ENCODE data around the gene PCGF3. TPM values are rescaled to one million over a fixed set of nuclear protein-coding genes. Genes with fewer than 3 reads are reported as not detected.
A peak's percentile ranks its signal among the peaks of the same experiment; 100 is the strongest.

Gene PCGF3
- total and polyA plus RNA-seq, 12 donors = 17.5 to 50.8 (median 21.9) TPM

DNA sequence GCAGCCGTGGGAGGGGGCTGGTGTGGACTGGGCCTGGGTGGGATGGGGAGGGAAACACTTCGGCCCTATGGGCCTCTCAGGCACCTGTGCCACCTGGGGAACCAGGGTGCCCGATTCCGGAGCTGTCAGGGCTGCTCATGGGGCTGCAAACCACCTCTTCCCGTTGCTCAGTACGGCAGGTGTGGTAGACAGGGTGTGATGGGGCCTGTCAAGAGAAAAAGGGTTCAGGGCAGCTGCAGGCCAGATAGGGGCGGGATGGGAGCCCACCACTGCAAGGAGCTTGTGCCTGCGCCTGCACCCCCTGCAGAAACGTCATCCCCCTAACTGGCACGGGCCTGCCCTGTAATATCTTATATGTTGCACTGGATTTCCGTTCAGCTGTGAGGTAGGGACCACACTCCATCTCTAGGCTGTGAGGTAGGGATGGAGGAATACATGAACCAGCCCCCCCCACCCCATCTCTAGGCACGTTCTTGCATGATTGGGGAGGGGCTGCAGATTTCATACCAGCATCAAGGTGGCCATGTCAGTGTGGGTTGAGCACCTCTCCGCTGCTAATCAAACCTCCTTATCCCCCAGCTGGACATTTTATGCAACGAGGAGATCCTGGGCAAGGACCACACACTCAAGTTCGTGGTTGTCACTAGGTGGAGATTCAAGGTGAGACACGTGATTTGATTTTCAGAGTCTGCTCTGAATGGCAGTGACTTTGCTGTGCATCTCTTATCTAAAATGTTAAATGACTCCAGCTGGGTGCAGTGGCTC, 59.0 kb downstream of the PCGF3 start:
- 90 to 96% methylated on average over 16 of the region's 16 CpGs for WGBS, 2 donors
- H3K9me3 ChIP-seq = no peaks in the 10 kb centered on the region
- no peak overlapping the region for H3K4me3 ChIP-seq
- no peak for DNase-seq
- peak in 3 of 8 donors; percentile 4 to 40 (median 6) for ATAC-seq
- H3K36me3 ChIP-seq = peaks cover 0 to 97% (median 34%) of the 10 kb centered on the region in 9 donors
- H3K27me3 ChIP-seq = no peaks in the 10 kb centered on the region
- TF ChIP-seq, protein P1, sequence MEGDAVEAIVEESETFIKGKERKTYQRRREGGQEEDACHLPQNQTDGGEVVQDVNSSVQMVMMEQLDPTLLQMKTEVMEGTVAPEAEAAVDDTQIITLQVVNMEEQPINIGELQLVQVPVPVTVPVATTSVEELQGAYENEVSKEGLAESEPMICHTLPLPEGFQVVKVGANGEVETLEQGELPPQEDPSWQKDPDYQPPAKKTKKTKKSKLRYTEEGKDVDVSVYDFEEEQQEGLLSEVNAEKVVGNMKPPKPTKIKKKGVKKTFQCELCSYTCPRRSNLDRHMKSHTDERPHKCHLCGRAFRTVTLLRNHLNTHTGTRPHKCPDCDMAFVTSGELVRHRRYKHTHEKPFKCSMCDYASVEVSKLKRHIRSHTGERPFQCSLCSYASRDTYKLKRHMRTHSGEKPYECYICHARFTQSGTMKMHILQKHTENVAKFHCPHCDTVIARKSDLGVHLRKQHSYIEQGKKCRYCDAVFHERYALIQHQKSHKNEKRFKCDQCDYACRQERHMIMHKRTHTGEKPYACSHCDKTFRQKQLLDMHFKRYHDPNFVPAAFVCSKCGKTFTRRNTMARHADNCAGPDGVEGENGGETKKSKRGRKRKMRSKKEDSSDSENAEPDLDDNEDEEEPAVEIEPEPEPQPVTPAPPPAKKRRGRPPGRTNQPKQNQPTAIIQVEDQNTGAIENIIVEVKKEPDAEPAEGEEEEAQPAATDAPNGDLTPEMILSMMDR (IDR thresholded peaks at IDR 0.05) = no peak
- peaks cover 0 to 15% (median 0%) of the 10 kb centered on the region in 9 donors for H3K4me1 ChIP-seq
- no peak overlapping the region for H3K27ac ChIP-seq
- intact Hi-C loops (cut with DNase I) = no loop called here

DNA sequence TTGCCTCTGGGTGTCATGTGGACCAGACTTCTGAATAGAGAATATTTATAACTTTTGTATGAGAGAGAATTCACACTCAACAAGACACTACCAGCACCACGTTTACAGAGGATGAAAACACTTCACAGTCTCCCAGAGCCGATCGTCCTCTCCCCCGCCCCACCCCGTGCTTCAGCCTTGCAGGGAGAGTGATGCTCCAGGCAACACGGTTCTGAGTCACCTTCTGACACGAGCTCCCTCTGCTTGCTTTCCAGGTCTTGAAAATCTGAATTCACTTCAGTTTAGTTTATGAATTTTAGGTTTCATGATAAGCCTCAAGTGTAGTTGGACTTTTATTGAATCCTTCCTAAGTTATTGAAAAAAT, 60.5 kb downstream of the PCGF3 start:
- no peaks in the 10 kb centered on the region for H3K9me3 ChIP-seq
- WGBS, 2 donors = 62 to 75% methylated on average over 7 of the region's 7 CpGs
- H3K27me3 ChIP-seq = no peaks in the 10 kb centered on the region
- no peak overlapping the region for H3K27ac ChIP-seq
- peaks cover 0 to 26% (median 8%) of the 10 kb centered on the region in 9 donors for H3K4me1 ChIP-seq
- no peak for DNase-seq
- peaks cover 0 to 100% (median 36%) of the 10 kb centered on the region in 9 donors for H3K36me3 ChIP-seq
- intact Hi-C loops (cut with DNase I) = no loop called here
- peak in 1 of 8 donors; percentile 2 for ATAC-seq
- H3K4me3 ChIP-seq = no peak overlapping the region
- TF ChIP-seq, protein P1 (IDR thresholded peaks at IDR 0.05) = no peak

DNA sequence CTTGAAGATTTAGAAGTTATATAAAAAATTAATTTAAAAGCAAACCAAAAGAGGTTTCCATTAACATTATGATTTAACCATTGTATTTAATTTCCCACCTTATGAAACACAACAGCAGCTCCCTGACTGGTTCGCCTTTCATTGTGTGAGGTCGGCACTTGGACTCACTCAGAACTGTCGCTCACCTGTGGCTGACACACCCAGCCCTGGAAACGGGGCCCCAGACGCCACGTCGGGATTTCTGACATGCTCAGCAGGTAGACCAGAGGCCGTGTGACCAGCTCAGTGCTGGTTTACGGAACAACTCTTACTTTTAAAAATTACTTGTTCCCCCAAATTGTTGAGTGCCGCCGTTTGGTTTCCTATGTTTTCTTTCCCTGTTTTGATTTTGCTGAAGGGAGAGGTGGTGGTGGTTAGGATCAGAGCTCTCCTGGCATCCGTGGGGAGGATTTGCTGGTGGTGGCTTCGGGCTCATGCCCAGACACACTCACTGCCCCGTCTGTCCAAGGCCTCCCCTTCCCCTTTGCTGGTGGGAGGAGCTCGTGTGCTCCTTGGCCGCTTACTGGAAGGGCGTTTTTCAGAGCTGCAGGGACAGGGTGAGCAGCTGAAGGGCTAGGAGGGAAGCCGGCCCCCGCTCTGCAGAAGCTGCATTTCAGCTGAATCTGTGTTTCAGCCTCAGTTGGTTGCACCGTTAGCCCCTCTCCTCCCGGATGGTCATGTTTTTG, 61.1 kb downstream of the PCGF3 start:
- H3K4me1 ChIP-seq = peaks cover 3 to 32% (median 14%) of the 10 kb centered on the region in 9 donors
- no peaks in the 10 kb centered on the region for H3K27me3 ChIP-seq
- TF ChIP-seq, protein P1 (IDR thresholded peaks at IDR 0.05) = no peak
- 73 to 79% methylated on average over 21 of the region's 21 CpGs for WGBS, 2 donors
- H3K4me3 ChIP-seq = no peak overlapping the region
- no peak for DNase-seq
- no peaks in the 10 kb centered on the region for H3K9me3 ChIP-seq
- H3K27ac ChIP-seq = no peak overlapping the region
- peaks cover 0 to 99% (median 36%) of the 10 kb centered on the region in 9 donors for H3K36me3 ChIP-seq
- no peak for ATAC-seq
- intact Hi-C loops (cut with DNase I) = no loop called here

DNA sequence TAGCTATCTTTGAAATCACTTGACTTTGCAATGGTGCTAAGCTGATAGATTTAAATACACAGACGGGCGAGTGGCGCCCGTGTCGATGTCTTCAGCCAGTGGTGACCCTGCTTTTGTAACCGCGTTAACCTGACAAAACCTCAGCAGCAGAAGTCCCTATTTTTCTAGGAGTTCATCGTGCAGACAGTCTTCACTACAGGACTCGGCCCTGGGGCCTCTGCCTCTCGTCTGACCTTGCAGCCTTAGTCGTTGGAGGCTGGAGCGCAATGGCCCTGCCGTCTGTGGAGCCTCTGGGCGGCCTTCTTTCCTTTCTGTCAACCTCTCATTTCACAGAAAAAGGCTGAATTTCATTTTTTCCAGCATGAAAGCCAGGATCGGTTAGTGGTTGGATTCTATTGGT, 62.4 kb downstream of the PCGF3 start:
- Histone ChIP-seq H3K9me3 (no peaks in the 10 kb centered on the region), H3K27me3 (no peaks in the 10 kb centered on the region), H3K27ac (no peak overlapping the region), H3K4me3 (no peak overlapping the region), H3K4me1 (peaks cover 8 to 44% (median 28%) of the 10 kb centered on the region in 9 donors), H3K36me3 (peaks cover 0 to 94% (median 40%) of the 10 kb centered on the region in 9 donors)
- intact Hi-C loops (cut with DNase I) = no loop called here
- DNase-seq (no peak), ATAC-seq (no peak)
- WGBS, 2 donors = 91 to 94% methylated on average over 15 of the region's 15 CpGs
- TF ChIP-seq, protein P1 (IDR thresholded peaks at IDR 0.05) = no peak
